ENCODE measurements around the gene PLCB1. TPM values are rescaled to one million over a fixed set of nuclear protein-coding genes. Genes with fewer than 3 reads are reported as not detected.

PLCB1 gene
- total and polyA plus RNA-seq, 2 experiments from 2014 or later = 14.9 to 20.7 TPM

DNA sequence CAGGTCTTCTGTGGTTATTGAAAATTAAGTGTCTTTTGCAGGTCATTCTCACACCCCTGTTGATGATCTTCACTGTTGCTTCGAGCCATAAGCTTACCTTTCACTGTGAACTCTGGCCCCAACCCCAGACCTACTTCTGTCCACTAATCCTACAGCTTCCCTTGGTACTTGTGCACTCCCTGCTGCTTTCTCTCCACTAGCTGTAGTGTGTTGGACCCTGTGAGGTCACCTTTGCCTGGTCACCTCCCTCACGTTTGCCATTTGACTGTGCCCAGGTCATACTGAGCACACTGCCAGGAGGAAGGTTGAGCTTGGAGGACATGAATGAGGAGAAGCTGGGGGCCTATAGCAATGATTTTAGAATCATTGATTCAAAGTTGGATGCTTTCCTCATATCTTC is 94.0 kb downstream of the PLCB1 start (continued):
- TF ChIP-seq, protein P1, sequence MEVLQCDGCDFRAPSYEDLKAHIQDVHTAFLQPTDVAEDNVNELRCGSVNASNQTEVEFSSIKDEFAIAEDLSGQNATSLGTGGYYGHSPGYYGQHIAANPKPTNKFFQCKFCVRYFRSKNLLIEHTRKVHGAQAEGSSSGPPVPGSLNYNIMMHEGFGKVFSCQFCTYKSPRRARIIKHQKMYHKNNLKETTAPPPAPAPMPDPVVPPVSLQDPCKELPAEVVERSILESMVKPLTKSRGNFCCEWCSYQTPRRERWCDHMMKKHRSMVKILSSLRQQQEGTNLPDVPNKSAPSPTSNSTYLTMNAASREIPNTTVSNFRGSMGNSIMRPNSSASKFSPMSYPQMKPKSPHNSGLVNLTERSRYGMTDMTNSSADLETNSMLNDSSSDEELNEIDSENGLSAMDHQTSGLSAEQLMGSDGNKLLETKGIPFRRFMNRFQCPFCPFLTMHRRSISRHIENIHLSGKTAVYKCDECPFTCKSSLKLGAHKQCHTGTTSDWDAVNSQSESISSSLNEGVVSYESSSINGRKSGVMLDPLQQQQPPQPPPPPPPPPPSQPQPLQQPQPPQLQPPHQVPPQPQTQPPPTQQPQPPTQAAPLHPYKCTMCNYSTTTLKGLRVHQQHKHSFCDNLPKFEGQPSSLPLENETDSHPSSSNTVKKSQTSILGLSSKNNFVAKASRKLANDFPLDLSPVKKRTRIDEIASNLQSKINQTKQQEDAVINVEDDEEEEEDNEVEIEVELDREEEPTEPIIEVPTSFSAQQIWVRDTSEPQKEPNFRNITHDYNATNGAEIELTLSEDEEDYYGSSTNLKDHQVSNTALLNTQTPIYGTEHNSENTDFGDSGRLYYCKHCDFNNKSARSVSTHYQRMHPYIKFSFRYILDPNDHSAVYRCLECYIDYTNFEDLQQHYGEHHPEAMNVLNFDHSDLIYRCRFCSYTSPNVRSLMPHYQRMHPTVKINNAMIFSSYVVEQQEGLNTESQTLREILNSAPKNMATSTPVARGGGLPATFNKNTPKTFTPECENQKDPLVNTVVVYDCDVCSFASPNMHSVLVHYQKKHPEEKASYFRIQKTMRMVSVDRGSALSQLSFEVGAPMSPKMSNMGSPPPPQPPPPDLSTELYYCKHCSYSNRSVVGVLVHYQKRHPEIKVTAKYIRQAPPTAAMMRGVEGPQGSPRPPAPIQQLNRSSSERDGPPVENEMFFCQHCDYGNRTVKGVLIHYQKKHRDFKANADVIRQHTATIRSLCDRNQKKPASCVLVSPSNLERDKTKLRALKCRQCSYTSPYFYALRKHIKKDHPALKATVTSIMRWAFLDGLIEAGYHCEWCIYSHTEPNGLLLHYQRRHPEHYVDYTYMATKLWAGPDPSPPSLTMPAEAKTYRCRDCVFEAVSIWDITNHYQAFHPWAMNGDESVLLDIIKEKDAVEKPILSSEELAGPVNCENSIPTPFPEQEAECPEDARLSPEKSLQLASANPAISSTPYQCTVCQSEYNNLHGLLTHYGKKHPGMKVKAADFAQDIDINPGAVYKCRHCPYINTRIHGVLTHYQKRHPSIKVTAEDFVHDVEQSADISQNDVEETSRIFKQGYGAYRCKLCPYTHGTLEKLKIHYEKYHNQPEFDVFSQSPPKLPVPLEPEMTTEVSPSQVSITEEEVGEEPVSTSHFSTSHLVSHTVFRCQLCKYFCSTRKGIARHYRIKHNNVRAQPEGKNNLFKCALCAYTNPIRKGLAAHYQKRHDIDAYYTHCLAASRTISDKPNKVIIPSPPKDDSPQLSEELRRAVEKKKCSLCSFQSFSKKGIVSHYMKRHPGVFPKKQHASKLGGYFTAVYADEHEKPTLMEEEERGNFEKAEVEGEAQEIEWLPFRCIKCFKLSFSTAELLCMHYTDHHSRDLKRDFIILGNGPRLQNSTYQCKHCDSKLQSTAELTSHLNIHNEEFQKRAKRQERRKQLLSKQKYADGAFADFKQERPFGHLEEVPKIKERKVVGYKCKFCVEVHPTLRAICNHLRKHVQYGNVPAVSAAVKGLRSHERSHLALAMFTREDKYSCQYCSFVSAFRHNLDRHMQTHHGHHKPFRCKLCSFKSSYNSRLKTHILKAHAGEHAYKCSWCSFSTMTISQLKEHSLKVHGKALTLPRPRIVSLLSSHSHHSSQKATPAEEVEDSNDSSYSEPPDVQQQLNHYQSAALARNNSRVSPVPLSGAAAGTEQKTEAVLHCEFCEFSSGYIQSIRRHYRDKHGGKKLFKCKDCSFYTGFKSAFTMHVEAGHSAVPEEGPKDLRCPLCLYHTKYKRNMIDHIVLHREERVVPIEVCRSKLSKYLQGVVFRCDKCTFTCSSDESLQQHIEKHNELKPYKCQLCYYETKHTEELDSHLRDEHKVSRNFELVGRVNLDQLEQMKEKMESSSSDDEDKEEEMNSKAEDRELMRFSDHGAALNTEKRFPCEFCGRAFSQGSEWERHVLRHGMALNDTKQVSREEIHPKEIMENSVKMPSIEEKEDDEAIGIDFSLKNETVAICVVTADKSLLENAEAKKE (CRISPR knock-in tag; IDR thresholded peaks at IDR 0.05) = no peak
- TF ChIP-seq ZNF331 (CRISPR knock-in tag; IDR thresholded peaks at IDR 0.05; ENCODE audit: low read depth) = no peak
- no peak for TF ChIP-seq ZNF114 (CRISPR knock-in tag; IDR thresholded peaks at IDR 0.05)

DNA sequence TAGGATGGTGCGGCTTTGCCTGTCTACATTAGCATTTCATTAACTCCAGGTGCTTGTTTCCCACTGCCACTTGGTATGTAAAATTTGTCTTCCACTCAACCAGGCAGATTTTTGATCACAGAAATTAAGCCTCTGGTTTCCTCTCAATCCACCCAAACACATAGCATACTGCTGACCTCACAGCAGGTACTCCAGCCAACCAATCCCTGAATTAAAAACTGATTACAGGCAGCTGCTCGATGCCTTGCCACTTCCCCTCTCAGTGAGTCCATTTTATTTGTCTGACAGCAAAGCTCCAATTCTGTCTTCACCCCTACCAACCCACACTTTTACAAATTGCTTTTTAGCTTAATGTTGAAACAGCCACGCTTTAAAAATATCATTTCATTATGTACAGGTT is 95.2 kb downstream of the PLCB1 start:
- H3K27me3 ChIP-seq (ENCODE audit: insufficient read depth) = no peaks in the 10 kb centered on the region
- Mint-ChIP-seq H3K36me3 (ENCODE audit: low read depth) (no peaks in the 10 kb centered on the region), H3K27me3 (ENCODE audit: insufficient read depth, low read depth, poor library complexity) (no peaks in the 10 kb centered on the region), H3K27ac (no peak overlapping the region), H3K4me3 (no peak overlapping the region), H3K9me3 (no peaks in the 10 kb centered on the region), H3K4me1 (peaks cover 8% of the 10 kb centered on the region)
- H4K20me1 ChIP-seq (replicated peaks; ENCODE audit: insufficient read depth) = 0 out of 2 replicates have a peak, but pooled peaks cover 3% of the 10 kb centered on the region
- H3K79me2 ChIP-seq (replicated peaks; ENCODE audit: insufficient read depth) = no peaks in the 10 kb centered on the region
- H3F3A ChIP-seq (replicated peaks; ENCODE audit: low read depth) = no peaks in the 10 kb centered on the region
- no peak overlapping the region for H3K27ac ChIP-seq (ENCODE audit: low read depth)
- no peaks in the 10 kb centered on the region for H3K4me1 ChIP-seq (ENCODE audit: insufficient read depth)
- ATAC-seq = no peak
- DNase-seq (ENCODE audit: low spot score) = no peak
- H3K4me3 ChIP-seq = no peak overlapping the region
- no peak overlapping the region for H3K4me2 ChIP-seq
- H2AFZ ChIP-seq = no peak overlapping the region
- no peaks in the 10 kb centered on the region for H3K9me2 ChIP-seq (ENCODE audit: insufficient read depth)
- H3K36me3 ChIP-seq (ENCODE audit: insufficient read depth) = no peaks in the 10 kb centered on the region
- TF ChIP-seq JUNB (IDR thresholded peaks at IDR 0.05; ENCODE audit: unreplicated experiment) (no peak), ZNF114 (CRISPR knock-in tag; IDR thresholded peaks at IDR 0.05) (no peak), STAT1 (IDR thresholded peaks at IDR 0.05; ENCODE audit: unreplicated experiment) (no peak), EZH2 (IDR thresholded peaks at IDR 0.05; ENCODE audit: low read depth, unreplicated experiment) (no peak), POLR2AphosphoS5 (IDR thresholded peaks at IDR 0.05; ENCODE audit: low read depth) (no peak), CREB1 (CRISPR knock-in tag; IDR thresholded peaks at IDR 0.05; ENCODE audit: low read depth) (no peak)
- TF ChIP-seq, protein P2, sequence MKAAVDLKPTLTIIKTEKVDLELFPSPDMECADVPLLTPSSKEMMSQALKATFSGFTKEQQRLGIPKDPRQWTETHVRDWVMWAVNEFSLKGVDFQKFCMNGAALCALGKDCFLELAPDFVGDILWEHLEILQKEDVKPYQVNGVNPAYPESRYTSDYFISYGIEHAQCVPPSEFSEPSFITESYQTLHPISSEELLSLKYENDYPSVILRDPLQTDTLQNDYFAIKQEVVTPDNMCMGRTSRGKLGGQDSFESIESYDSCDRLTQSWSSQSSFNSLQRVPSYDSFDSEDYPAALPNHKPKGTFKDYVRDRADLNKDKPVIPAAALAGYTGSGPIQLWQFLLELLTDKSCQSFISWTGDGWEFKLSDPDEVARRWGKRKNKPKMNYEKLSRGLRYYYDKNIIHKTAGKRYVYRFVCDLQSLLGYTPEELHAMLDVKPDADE (IDR thresholded peaks at IDR 0.05) = no peak
- TF ChIP-seq, protein P1 (CRISPR knock-in tag; IDR thresholded peaks at IDR 0.05) = no peak
